H1 (cell line): ENCODE data around the gene VIPR1. TPM values are rescaled to one million over a fixed set of nuclear protein-coding genes. Genes with fewer than 3 reads are reported as not detected.

Experiments used
- CTCF ChIA-PET: fragments of 300-600 bp; sonication (Branson Sonifier 250); formaldehyde crosslinking; loops from one replicate; lab custom pipeline; 2021; ENCODE audit not compliant: partially characterized antibody; lab: Charles Lee
- POLR2A ChIA-PET: fragments of 300-600 bp; sonication (Branson Sonifier 250); formaldehyde crosslinking; loops from one replicate; lab custom pipeline; 2021; ENCODE audit warnings: inconsistent platforms; ENCODE audit not compliant: partially characterized antibody; lab: Charles Lee
- DNase-seq, 2 experiments: peaks; one replicate each; pipeline versions ENCODE4 v3.0.0 to v3.0.0-alpha.2; 2010 to 2022; ENCODE audit warnings: low spot score in 2 of 2, low read depth in 1 of 2, mixed read lengths in 1 of 2
- FAIRE-seq: peaks from 2 replicates; lab custom pipeline; 2011; peaks lifted over from hg19 to GRCh38; lab: Jason Lieb, UNC
- H2AFZ ChIP-seq: 2 replicates; pipeline ENCODE4 v1.8.1; 2012; ENCODE audit warnings: low read length, inconsistent platforms
- H2AK5ac ChIP-seq: 2 replicates; pipeline ENCODE4 v1.6.1; 2013; ENCODE audit warnings: low read depth, low read length
- H2BK120ac ChIP-seq: replicated peaks from 2 replicates; pipeline ENCODE3; 2013; ENCODE audit warnings: low read depth, low read length, inconsistent platforms
- H2BK12ac ChIP-seq: 2 replicates; pipeline ENCODE4 v1.6.1; 2013; ENCODE audit warnings: low read depth, low read length
- H2BK15ac ChIP-seq: 2 replicates; pipeline ENCODE4 v1.6.1; 2013; ENCODE audit warnings: low read length
- H2BK20ac ChIP-seq: 2 replicates; pipeline ENCODE4 v1.6.1; 2013; ENCODE audit warnings: low read length
- H2BK5ac ChIP-seq: 2 replicates; pipeline ENCODE4 v1.6.1; 2013; ENCODE audit warnings: low read depth, low read length
- H3K14ac ChIP-seq: 2 replicates; pipeline ENCODE4 v1.6.1; 2013; ENCODE audit warnings: inconsistent platforms; ENCODE audit not compliant: insufficient read length
- H3K18ac ChIP-seq: 2 replicates; pipeline ENCODE4 v1.6.1; 2013; ENCODE audit warnings: low read length; ENCODE audit errors: extremely low read depth
- H3K23ac ChIP-seq: 2 replicates; pipeline ENCODE4 v1.6.1; 2013; ENCODE audit warnings: inconsistent platforms; ENCODE audit not compliant: insufficient read length
- H3K23me2 ChIP-seq: 2 replicates; pipeline ENCODE4 v1.6.1; 2013; ENCODE audit warnings: low read depth, low read length
- H3K27ac ChIP-seq: 2 replicates; pipeline ENCODE4 v1.6.1; 2011; ENCODE audit warnings: low read depth, low read length, inconsistent platforms
- H3K27me3 ChIP-seq, 4 experiments: replicated peaks in 1 of 4; 1 replicate in 1 of 4; 2 replicates in 3 of 4; pipeline versions ENCODE4 v1.6.1 to v1.8.1; 2011 to 2013; ENCODE audit warnings: low read length in 3 of 4, mild to moderate bottlenecking in 3 of 4, inconsistent platforms in 2 of 4, mixed read lengths in 2 of 4, moderate library complexity in 1 of 4; ENCODE audit not compliant: control insufficient read depth in 3 of 4, insufficient read depth in 3 of 4; ENCODE audit errors: extremely low read depth in 1 of 4
- H3K36me3 ChIP-seq, 4 experiments: 2 replicates each; pipeline versions ENCODE4 v1.6.1 to v1.8.1; 2011 to 2013; ENCODE audit warnings: mild to moderate bottlenecking in 4 of 4, low read length in 3 of 4, moderate library complexity in 2 of 4, control low read depth in 1 of 4, inconsistent platforms in 1 of 4; ENCODE audit not compliant: insufficient read depth in 4 of 4, control insufficient read depth in 2 of 4
- H3K4ac ChIP-seq: replicated peaks from 2 replicates; pipeline ENCODE3; 2013; ENCODE audit warnings: low read length, low read depth, mixed read lengths, inconsistent platforms; ENCODE audit not compliant: insufficient read length
- H3K4me1 ChIP-seq, 4 experiments: replicated peaks in 1 of 4; 1 replicate in 1 of 4; 2 replicates in 3 of 4; pipeline versions ENCODE4 v1.6.1 to v1.8.1; 2011 to 2013; ENCODE audit warnings: low read length in 3 of 4, inconsistent platforms in 2 of 4, mixed read lengths in 1 of 4; ENCODE audit not compliant: insufficient read depth in 4 of 4, control insufficient read depth in 3 of 4
- H3K4me2 ChIP-seq, 2 experiments: 2 replicates each; pipeline versions ENCODE4 v1.6.1 to v1.8.1; 2011 to 2013; ENCODE audit warnings: low read depth in 2 of 2, low read length in 2 of 2, control low read depth in 1 of 2, inconsistent platforms in 1 of 2, mild to moderate bottlenecking in 1 of 2; ENCODE audit not compliant: insufficient read depth in 1 of 2
- H3K4me3 ChIP-seq, 4 experiments: fragments of 200-600, 300-600 bp in 1 of 4; sonication (generic), shearing (Covaris generic), sonication (Bioruptor Twin) in 1 of 4; 2 replicates each; pipeline versions ENCODE4 v1.5.1 to v1.8.1; 2011 to 2016; ENCODE audit warnings: low read length in 4 of 4, low read depth in 3 of 4, control low read depth in 2 of 4, inconsistent platforms in 2 of 4, mild to moderate bottlenecking in 2 of 4, mixed read lengths in 1 of 4, moderate library complexity in 1 of 4; ENCODE audit not compliant: insufficient read depth in 2 of 4; ENCODE audit errors: extremely low read depth in 1 of 4
- H3K56ac ChIP-seq: replicated peaks from 2 replicates; pipeline ENCODE3; 2013; ENCODE audit warnings: low read depth, mild to moderate bottlenecking, mixed read lengths, low read length, inconsistent platforms; ENCODE audit not compliant: insufficient read length
- H3K79me1 ChIP-seq: 2 replicates; pipeline ENCODE4 v1.6.1; 2013; ENCODE audit warnings: low read depth, low read length, control low read depth
- H3K79me2 ChIP-seq, 2 experiments: 2 replicates each; pipeline versions ENCODE4 v1.6.1 to v1.8.1; 2012 to 2013; ENCODE audit warnings: low read length in 2 of 2, mild to moderate bottlenecking in 2 of 2, inconsistent platforms in 1 of 2; ENCODE audit not compliant: insufficient read depth in 2 of 2, control insufficient read depth in 1 of 2
- H3K9ac ChIP-seq, 4 experiments: replicated peaks in 1 of 4; 1 replicate in 1 of 4; 2 replicates in 3 of 4; pipeline versions ENCODE4 v1.6.1 to v1.8.1; 2011 to 2013; ENCODE audit warnings: low read depth in 3 of 4, low read length in 3 of 4, control low read depth in 2 of 4, mild to moderate bottlenecking in 2 of 4, moderate library complexity in 2 of 4, inconsistent platforms in 1 of 4; ENCODE audit errors: extremely low read depth in 1 of 4
- H3K9me3 ChIP-seq, 2 experiments: 2 replicates each; pipeline versions ENCODE4 v1.6.1 to v1.8.1; 2012 to 2013; ENCODE audit warnings: mild to moderate bottlenecking in 2 of 2, moderate library complexity in 2 of 2, control low read depth in 1 of 2, inconsistent platforms in 1 of 2, low read depth in 1 of 2, low read length in 1 of 2, mixed read lengths in 1 of 2; ENCODE audit not compliant: insufficient read depth in 2 of 2
- H4K20me1 ChIP-seq, 2 experiments: replicated peaks in 1 of 2; 2 replicates each; pipeline versions ENCODE3 to v1.8.1; 2011 to 2013; ENCODE audit warnings: inconsistent platforms in 2 of 2, low read length in 2 of 2, mild to moderate bottlenecking in 1 of 2; ENCODE audit not compliant: insufficient read depth in 2 of 2, control insufficient read depth in 1 of 2
- H4K5ac ChIP-seq: 2 replicates; pipeline ENCODE4 v1.6.1; 2013; ENCODE audit warnings: low read length, low read depth, mixed read lengths, inconsistent platforms; ENCODE audit not compliant: insufficient read length
- H4K8ac ChIP-seq: 2 replicates; pipeline ENCODE4 v1.8.0; 2013; ENCODE audit warnings: mild to moderate bottlenecking, moderate library complexity, low read length, inconsistent platforms; ENCODE audit not compliant: insufficient read depth; ENCODE audit errors: extremely low read depth
- H4K91ac ChIP-seq: replicated peaks from 2 replicates; pipeline ENCODE3; 2013; ENCODE audit warnings: low read length, mixed read lengths, inconsistent platforms; ENCODE audit not compliant: insufficient read length
- WGBS, 2 experiments: shearing (Covaris generic) in 1 of 2; methylation state at CpG; one replicate each; pipeline versions ENCODE4 v1.1.6 to v1.1.7; 2013 to 2015; ENCODE audit warnings: low lambda C conversion rate in 2 of 2, mixed read lengths in 2 of 2, inconsistent platforms in 1 of 2, low coverage in 1 of 2, missing lambda C conversion rate in 1 of 2; ENCODE audit not compliant: insufficient replicate concordance in 2 of 2, insufficient coverage in 1 of 2, insufficient read length in 1 of 2; ENCODE audit errors: extremely low coverage in 1 of 2, missing lambda C conversion rate in 1 of 2; 5-methylcytosine and 5-hydroxymethylcytosine counted together
- polyA plus RNA-seq, 7 experiments: library from polyadenylated mRNA; depleted of rRNA in 3 of 7; stranded (reverse) in 5 of 7; unstranded in 2 of 7; fragments of >200 nt in 5 of 7; fragments of 200-250 nt in 2 of 7; gene quantifications; 1 replicate in 5 of 7; 2 replicates in 1 of 7; 4 replicates in 1 of 7; pipeline versions ENCODE4 v1.2.1 to v1.2.3, GENCODE V29; 2011 to 2013; ENCODE audit warnings: missing spikeins in 2 of 7, mixed read lengths in 2 of 7
- total RNA-seq: library from RNA; stranded (reverse); fragmentation: NEBNext Ultra II Directional; extraction: Animal tissue kit (Norgen Biotek cat#: 25700); gene quantifications from 2 replicates; pipeline ENCODE4 v1.2.1, GENCODE V29; 2021

VIPR1 gene
- total and polyA plus RNA-seq, 2 of the 8 experiments (the other 6 are each of a cell fraction or from before 2014, with no cell fraction given), result 7.8 to 10.1 TPM

GRCh38 chr3:42505849-42506410 lies 3.5 kb downstream of the VIPR1 start:
- CTCF ChIA-PET, result interaction anchor here (1.2 to 1.8 kb wide), 3 partner anchors 30 to 258 kb away, joined by 3 to 7 read pairs (median 7); no protein-coding TSS in a partner anchor
- peak in 1 of 2 experiments; percentile 29 for DNase-seq

More at GRCh38 chr3:42505849-42506410, 3.5 kb downstream of the VIPR1 start:
- Histone ChIP-seq H4K8ac (no peak overlapping the region), H4K5ac (no peak overlapping the region), H3K4me3 (no peak overlapping the region), H3K23me2 (peaks cover 19% of the 10 kb centered on the region), H3K27me3 (peaks cover 0 to 23% (median 17%) of the 10 kb centered on the region in 4 experiments; a peak in 5 of 7 replicates), H2BK15ac (no peak overlapping the region), H3K23ac (no peak overlapping the region), H2BK12ac (no peak overlapping the region), H2BK120ac (no peak overlapping the region), H3K79me1 (no peaks in the 10 kb centered on the region), H3K56ac (no peak overlapping the region), H3K9ac (no peak overlapping the region), H2BK20ac (no peak overlapping the region), H3K4me1 (peaks cover 0 to 12% (median 2%) of the 10 kb centered on the region in 4 experiments; a peak in 3 of 7 replicates), H3K18ac (no peak overlapping the region; the same call in 1 of the 2 replicates), H3K79me2 (no peaks in the 10 kb centered on the region), H4K20me1 (peaks cover 0 to 4% of the 10 kb centered on the region in 2 experiments), H3K14ac (no peak overlapping the region), H3K4me2 (no peak overlapping the region), H2BK5ac (no peak overlapping the region), H3K9me3 (no peaks in the 10 kb centered on the region), H4K91ac (no peak overlapping the region), H3K27ac (no peak overlapping the region), H3K36me3 (no peaks in the 10 kb centered on the region; a peak in 1 of 8 replicates), H2AK5ac (no peak overlapping the region), H2AFZ (no peak overlapping the region), H3K4ac (no peak overlapping the region)
- POLR2A ChIA-PET, result interaction anchor here (0.9 to 1.1 kb wide), 3 partner anchors 17 to 77 kb away, joined by 3 to 4 read pairs (median 4); no protein-coding TSS in a partner anchor
- 84% methylated on average over 4 of the region's 4 CpGs; no CpG with 5 or more reads in 1 of the 2 experiments for WGBS, 2 experiments
- no peak for FAIRE-seq
